HL-60 (cell line): ENCODE results near the gene FBXL15.

ENCODE experiments used
- DNase-seq, 2 experiments: peaks; one replicate each; pipeline ENCODE4 v3.0.0-alpha.2; 2010 to 2020; ENCODE audit warnings: low read depth in 1 of 2, low spot score in 1 of 2
- H3K27ac ChIP-seq: fragments of 250-450 bp; sonication (Bioruptor Pico); replicated peaks from 2 replicates; pipeline ENCODE4 v1.5.1; 2020; ENCODE audit warnings: mild to moderate bottlenecking, moderate library complexity
- H3K27me3 ChIP-seq: fragments of 250-450 bp; sonication (Bioruptor Pico); 2 replicates; pipeline ENCODE4 v1.5.1; 2021; ENCODE audit warnings: mild to moderate bottlenecking, moderate library complexity; ENCODE audit not compliant: insufficient read depth, poor library complexity, severe bottlenecking
- H3K4me3 ChIP-seq: replicated peaks from 2 replicates; pipeline ENCODE4 v1.5.1; 2011; ENCODE audit warnings: mild to moderate bottlenecking, control low read depth, low read length; ENCODE audit not compliant: insufficient read depth
- GABPA ChIP-seq: IDR thresholded peaks from 2 replicates; pipeline ENCODE4 v1.6.1; 2012; ENCODE audit warnings: low read depth
- POLR2AphosphoS5 ChIP-seq: IDR thresholded peaks from 2 replicates; pipeline ENCODE4 v1.6.1; 2012; ENCODE audit warnings: low read depth
- REST ChIP-seq: IDR thresholded peaks from 2 replicates; pipeline ENCODE4 v1.6.1; 2012; ENCODE audit warnings: low read depth; ENCODE audit not compliant: insufficient replicate concordance
- SPI1 ChIP-seq: IDR thresholded peaks from 2 replicates; pipeline ENCODE4 v1.6.1; 2012; ENCODE audit warnings: low read depth, mild to moderate bottlenecking, borderline replicate concordance
- TF ChIP-seq, protein P1 (sequence below): IDR thresholded peaks from one replicate; pipeline ENCODE4 v1.5.1; 2011; ENCODE audit warnings: low read length, control low read depth, inconsistent platforms; ENCODE audit not compliant: insufficient read depth

Gene FBXL15

GRCh38 chr10:102413806-102414561 lies 6.7 kb upstream of the FBXL15 start:
- H3K4me3 ChIP-seq: no peak overlapping the region

GRCh38 chr10:102414749-102415148 lies 5.9 kb upstream of the FBXL15 start:
- no peak for DNase-seq
- Histone ChIP-seq H3K27ac (no peak overlapping the region), H3K4me3 (no peak overlapping the region), H3K27me3 (peaks cover 38% of the 10 kb centered on the region)
- TF ChIP-seq SPI1 (peak; percentile 61; the same call in 1 of the 2 replicates), POLR2AphosphoS5 (no peak)

More at GRCh38 chr10:102413806-102414561, 6.7 kb upstream of the FBXL15 start:
- DNase-seq: no peak
- Histone ChIP-seq H3K27ac (no peak overlapping the region), H3K27me3 (peaks cover 43% of the 10 kb centered on the region)
- TF ChIP-seq REST (no peak), GABPA (no peak), POLR2AphosphoS5 (no peak), SPI1 (no peak)
- TF ChIP-seq, protein P1, sequence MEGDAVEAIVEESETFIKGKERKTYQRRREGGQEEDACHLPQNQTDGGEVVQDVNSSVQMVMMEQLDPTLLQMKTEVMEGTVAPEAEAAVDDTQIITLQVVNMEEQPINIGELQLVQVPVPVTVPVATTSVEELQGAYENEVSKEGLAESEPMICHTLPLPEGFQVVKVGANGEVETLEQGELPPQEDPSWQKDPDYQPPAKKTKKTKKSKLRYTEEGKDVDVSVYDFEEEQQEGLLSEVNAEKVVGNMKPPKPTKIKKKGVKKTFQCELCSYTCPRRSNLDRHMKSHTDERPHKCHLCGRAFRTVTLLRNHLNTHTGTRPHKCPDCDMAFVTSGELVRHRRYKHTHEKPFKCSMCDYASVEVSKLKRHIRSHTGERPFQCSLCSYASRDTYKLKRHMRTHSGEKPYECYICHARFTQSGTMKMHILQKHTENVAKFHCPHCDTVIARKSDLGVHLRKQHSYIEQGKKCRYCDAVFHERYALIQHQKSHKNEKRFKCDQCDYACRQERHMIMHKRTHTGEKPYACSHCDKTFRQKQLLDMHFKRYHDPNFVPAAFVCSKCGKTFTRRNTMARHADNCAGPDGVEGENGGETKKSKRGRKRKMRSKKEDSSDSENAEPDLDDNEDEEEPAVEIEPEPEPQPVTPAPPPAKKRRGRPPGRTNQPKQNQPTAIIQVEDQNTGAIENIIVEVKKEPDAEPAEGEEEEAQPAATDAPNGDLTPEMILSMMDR: no peak

- TF ChIP-seq, protein P1: no peak
- TF ChIP-seq GABPA (no peak), REST (no peak), POLR2AphosphoS5 (no peak), SPI1 (no peak)
- no peak for DNase-seq
- H3K27ac ChIP-seq: no peak overlapping the region
- no peak overlapping the region for H3K4me3 ChIP-seq
- H3K27me3 ChIP-seq: peaks cover 26% of the 10 kb centered on the region
Observed at GRCh38 chr10:102416283-102416682, 4.4 kb upstream of the FBXL15 start.

DNA sequence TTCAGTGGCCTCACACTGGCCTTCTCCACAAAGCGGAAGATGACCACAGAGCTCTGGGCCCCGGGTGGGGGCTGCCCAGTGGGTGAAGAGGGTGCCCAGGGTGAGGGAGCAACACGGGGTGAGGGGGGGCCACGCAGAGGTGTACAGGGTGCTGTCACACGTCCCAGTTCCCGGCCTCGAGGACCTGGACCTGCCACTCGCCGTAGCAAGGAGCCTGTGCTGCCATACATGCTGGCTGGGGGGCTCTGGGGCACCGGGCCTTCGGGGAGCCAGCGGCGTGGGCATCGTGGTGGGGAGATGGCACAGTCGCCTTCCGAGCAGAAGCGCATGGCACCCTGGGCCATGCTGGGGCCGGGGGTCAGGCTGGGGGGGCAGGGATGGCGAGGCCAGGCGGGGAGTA lies 3.9 kb upstream of the FBXL15 start:
- peaks cover 22% of the 10 kb centered on the region for H3K27me3 ChIP-seq
- no peak overlapping the region for H3K4me3 ChIP-seq
- H3K27ac ChIP-seq: no peak overlapping the region
- no peak for TF ChIP-seq GABPA
- TF ChIP-seq POLR2AphosphoS5: no peak
- no peak for TF ChIP-seq REST
- TF ChIP-seq, protein P1: no peak
- TF ChIP-seq SPI1: no peak
- DNase-seq: no peak
